DND-41 (cell line): ENCODE results near the gene UQCC2.

Experiments used
- ATAC-seq: fragments of 200-7000 bp; cut with Tn5 transposase; 3 replicates; pipeline ENCODE4 v1.9.1; 2021; ENCODE audit warnings: low read depth; ENCODE audit not compliant: insufficient read depth
- DNase-seq: peaks from one replicate; pipeline ENCODE4 v3.0.0-alpha.2; 2020
- H2AFZ ChIP-seq: 2 replicates; pipeline ENCODE4 v1.6.0; 2012; ENCODE audit warnings: low read depth, low read length
- H3K27ac ChIP-seq: 2 replicates; pipeline ENCODE4 v1.5.1; 2012; ENCODE audit warnings: low read length, inconsistent platforms
- H3K27me3 ChIP-seq: fragments of 200-600 bp; sonication (generic); 2 replicates; pipeline ENCODE4 v1.6.0; 2012; ENCODE audit warnings: low read length, mild to moderate bottlenecking, inconsistent platforms; ENCODE audit not compliant: insufficient read depth, poor library complexity
- H3K36me3 ChIP-seq: 2 replicates; pipeline ENCODE4 v1.5.1; 2012; ENCODE audit warnings: low read length, inconsistent platforms; ENCODE audit not compliant: insufficient read depth
- H3K4me1 ChIP-seq: 2 replicates; pipeline ENCODE4 v1.5.1; 2012; ENCODE audit warnings: mild to moderate bottlenecking, low read length; ENCODE audit not compliant: insufficient read depth
- H3K4me2 ChIP-seq: 2 replicates; pipeline ENCODE4 v1.6.0; 2012; ENCODE audit warnings: mild to moderate bottlenecking, moderate library complexity, low read length, inconsistent platforms; ENCODE audit not compliant: insufficient read depth
- H3K4me3 ChIP-seq, 2 experiments: fragments of 200-600 bp in 1 of 2; shearing (Covaris generic) in 1 of 2; 2 replicates each; pipeline ENCODE4 v1.5.1; 2012 to 2016; ENCODE audit warnings: inconsistent platforms in 2 of 2, low read length in 2 of 2, mild to moderate bottlenecking in 2 of 2, low read depth in 1 of 2, moderate library complexity in 1 of 2
- H3K79me2 ChIP-seq: 2 replicates; pipeline ENCODE4 v1.6.0; 2012; ENCODE audit warnings: low read length, inconsistent platforms; ENCODE audit not compliant: insufficient read depth
- H3K9ac ChIP-seq: 2 replicates; pipeline ENCODE4 v1.6.0; 2012; ENCODE audit warnings: low read depth, mild to moderate bottlenecking, inconsistent platforms, low read length, moderate library complexity
- H3K9me3 ChIP-seq: 2 replicates; pipeline ENCODE4 v1.5.1; 2012; ENCODE audit warnings: low read length, moderate library complexity, mild to moderate bottlenecking, inconsistent platforms; ENCODE audit not compliant: insufficient read depth, severe bottlenecking
- H4K20me1 ChIP-seq: 2 replicates; pipeline ENCODE4 v1.6.0; 2012; ENCODE audit warnings: low read length; ENCODE audit not compliant: insufficient read depth
- CTCF ChIP-seq: IDR thresholded peaks from 2 replicates; pipeline ENCODE4 v1.5.1; 2012; ENCODE audit warnings: borderline replicate concordance, low read length, moderate library complexity, mild to moderate bottlenecking; ENCODE audit not compliant: poor library complexity, severe bottlenecking; ENCODE audit errors: extremely low read depth
- EZH2 ChIP-seq: IDR thresholded peaks from 3 replicates; pipeline ENCODE4 v1.6.1; 2012; ENCODE audit warnings: borderline replicate concordance, low read depth, mild to moderate bottlenecking, moderate library complexity, low read length, inconsistent platforms; ENCODE audit not compliant: severe bottlenecking

The UQCC2 gene

GRCh38 chr6:33705955-33706725, 5.4 kb downstream of the UQCC2 start:
- Histone ChIP-seq H3K9ac (no peak overlapping the region), H3K9me3 (no peaks in the 10 kb centered on the region), H3K4me2 (no peak overlapping the region), H3K27me3 (no peaks in the 10 kb centered on the region), H3K4me3 (no peak overlapping the region), H3K79me2 (peaks cover 21% of the 10 kb centered on the region), H4K20me1 (peaks cover 6% of the 10 kb centered on the region; the same call in 1 of the 2 replicates), H2AFZ (no peak overlapping the region), H3K36me3 (peaks cover 53% of the 10 kb centered on the region), H3K4me1 (peaks cover 22% of the 10 kb centered on the region), H3K27ac (no peak overlapping the region)
- ATAC-seq (no peak), DNase-seq (no peak)
- TF ChIP-seq CTCF (no peak), EZH2 (no peak)

- TF ChIP-seq EZH2 (no peak), CTCF (no peak)
- Histone ChIP-seq H4K20me1 (peaks cover 6% of the 10 kb centered on the region; the same call in 1 of the 2 replicates), H3K4me2 (no peak overlapping the region), H2AFZ (no peak overlapping the region), H3K4me1 (peaks cover 14% of the 10 kb centered on the region), H3K9ac (no peak overlapping the region), H3K9me3 (no peaks in the 10 kb centered on the region), H3K4me3 (no peak overlapping the region), H3K27me3 (no peaks in the 10 kb centered on the region), H3K27ac (no peak overlapping the region), H3K36me3 (peaks cover 56% of the 10 kb centered on the region), H3K79me2 (peaks cover 13% of the 10 kb centered on the region)
- ATAC-seq (no peak), DNase-seq (no peak)
Measured at GRCh38 chr6:33705268-33705885, 6.1 kb downstream of the UQCC2 start.

- Histone ChIP-seq H3K9me3 (no peaks in the 10 kb centered on the region), H3K27me3 (no peaks in the 10 kb centered on the region), H3K4me2 (no peak overlapping the region), H3K36me3 (peaks cover 56% of the 10 kb centered on the region), H3K4me3 (no peak overlapping the region), H3K79me2 (peaks cover 5% of the 10 kb centered on the region; the same call in 1 of the 2 replicates), H4K20me1 (peaks cover 6% of the 10 kb centered on the region; the same call in 1 of the 2 replicates), H3K4me1 (peaks cover 5% of the 10 kb centered on the region), H3K9ac (no peak overlapping the region), H3K27ac (no peak overlapping the region), H2AFZ (no peak overlapping the region)
- TF ChIP-seq EZH2 = no peak
- TF ChIP-seq CTCF = no peak
- ATAC-seq (no peak), DNase-seq (no peak)
Measured at GRCh38 chr6:33704215-33705066, 7.1 kb downstream of the UQCC2 start.
